ENCODE results near the gene DMXL1. TPM values are rescaled to one million over a fixed set of nuclear protein-coding genes. Genes with fewer than 3 reads are reported as not detected.

DMXL1 gene
- polyA plus RNA-seq, 1 of the 3 experiments (the other 2 are of a cell fraction) = 6.6 TPM

DNA sequence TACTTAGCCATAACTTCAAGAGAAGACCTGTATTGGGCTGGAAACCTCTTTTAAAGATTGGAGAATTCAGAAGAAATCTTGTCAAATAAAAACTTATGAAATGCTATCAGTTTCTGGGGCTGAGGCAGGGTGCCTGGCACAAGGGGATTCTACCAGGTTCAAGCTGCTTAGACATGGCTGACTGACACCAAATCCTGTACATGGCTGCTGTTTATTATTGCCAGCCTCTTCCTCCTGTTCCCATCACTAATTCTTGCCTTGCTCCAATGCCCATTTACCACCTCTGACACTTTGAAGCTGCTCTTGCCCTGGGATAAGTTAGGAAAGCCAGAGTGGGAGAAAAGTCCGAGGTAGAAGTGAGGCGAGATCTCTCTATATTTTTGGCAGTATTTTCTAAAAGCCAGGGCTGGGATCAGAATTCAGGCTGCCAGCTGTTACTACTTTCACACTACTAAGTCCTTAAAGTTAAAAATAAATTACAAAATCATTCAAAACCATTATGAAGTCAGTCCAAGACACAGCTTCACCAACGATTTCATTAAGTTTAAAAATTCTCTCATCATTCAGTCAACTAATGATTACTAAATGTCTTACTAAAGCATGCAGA lies 218.7 kb downstream of the DMXL1 start:
- WGBS (ENCODE audit: low lambda C conversion rate) = 96% methylated on average over 3 of the region's 3 CpGs
- ChIA-PET CTCF (interaction anchor here (1.0 to 1.6 kb wide), 2 partner anchors 13 to 302 kb away, joined by 3 to 4 read pairs; no protein-coding TSS in a partner anchor), POLR2A (no interaction called here)
- Histone ChIP-seq H3F3A (replicated peaks; ENCODE audit: insufficient read depth) (peaks cover 12% of the 10 kb centered on the region), H4K20me1 (ENCODE audit: insufficient read depth) (no peaks in the 10 kb centered on the region), H3K27ac (ENCODE audit: low read depth in 2 of 2, low read length in 1 of 2) (peak overlapping the region in 1 of 2 experiments; percentile 11; a peak in 2 of 4 replicates), H3K9ac (no peak overlapping the region), H3K4me1 (ENCODE audit: control insufficient read depth in 1 of 2, insufficient read depth in 2 of 2, low read depth in 1 of 2, low read length in 1 of 2) (peaks cover 15 to 30% of the 10 kb centered on the region in 2 experiments), H3K79me2 (ENCODE audit: insufficient read depth) (peaks cover 57% of the 10 kb centered on the region), H3K27me3 (ENCODE audit: insufficient read depth) (no peaks in the 10 kb centered on the region), H3K36me3 (replicated peaks in 1 of 2; ENCODE audit: control insufficient read depth in 1 of 2, insufficient read depth in 2 of 2, low read length in 1 of 2) (no peaks in the 10 kb centered on the region), H3K4me3 (ENCODE audit: low read depth in 2 of 2, low read length in 1 of 2) (no peak overlapping the region), H3K4me2 (no peak overlapping the region), H3K9me3 (no peaks in the 10 kb centered on the region), H2AFZ (ENCODE audit: low read depth) (no peak overlapping the region), H3K9me2 (no peaks in the 10 kb centered on the region)
- DNase-seq = no peak
- no peak for TF ChIP-seq POLR2AphosphoS5 (IDR thresholded peaks at IDR 0.05; ENCODE audit: low read depth, low read length)
- no peak for TF ChIP-seq RFX5 (IDR thresholded peaks at IDR 0.05; ENCODE audit: low read length)
- TF ChIP-seq GATA2 (CRISPR knock-in tag; IDR thresholded peaks at IDR 0.05) = no peak
- no peak for TF ChIP-seq SIN3A (IDR thresholded peaks at IDR 0.05; ENCODE audit: borderline replicate concordance, low read depth, low read length)
- no peak for TF ChIP-seq RCOR1 (IDR thresholded peaks at IDR 0.05; ENCODE audit: low read length)
- TF ChIP-seq NFIC (IDR thresholded peaks at IDR 0.05; ENCODE audit: borderline replicate concordance) = no peak
- no peak for TF ChIP-seq TCF12 (IDR thresholded peaks at IDR 0.05)
- TF ChIP-seq, protein P1, sequence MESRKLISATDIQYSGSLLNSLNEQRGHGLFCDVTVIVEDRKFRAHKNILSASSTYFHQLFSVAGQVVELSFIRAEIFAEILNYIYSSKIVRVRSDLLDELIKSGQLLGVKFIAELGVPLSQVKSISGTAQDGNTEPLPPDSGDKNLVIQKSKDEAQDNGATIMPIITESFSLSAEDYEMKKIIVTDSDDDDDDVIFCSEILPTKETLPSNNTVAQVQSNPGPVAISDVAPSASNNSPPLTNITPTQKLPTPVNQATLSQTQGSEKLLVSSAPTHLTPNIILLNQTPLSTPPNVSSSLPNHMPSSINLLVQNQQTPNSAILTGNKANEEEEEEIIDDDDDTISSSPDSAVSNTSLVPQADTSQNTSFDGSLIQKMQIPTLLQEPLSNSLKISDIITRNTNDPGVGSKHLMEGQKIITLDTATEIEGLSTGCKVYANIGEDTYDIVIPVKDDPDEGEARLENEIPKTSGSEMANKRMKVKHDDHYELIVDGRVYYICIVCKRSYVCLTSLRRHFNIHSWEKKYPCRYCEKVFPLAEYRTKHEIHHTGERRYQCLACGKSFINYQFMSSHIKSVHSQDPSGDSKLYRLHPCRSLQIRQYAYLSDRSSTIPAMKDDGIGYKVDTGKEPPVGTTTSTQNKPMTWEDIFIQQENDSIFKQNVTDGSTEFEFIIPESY (IDR thresholded peaks at IDR 0.05; ENCODE audit: borderline replicate concordance, low read depth) = no peak
- TF ChIP-seq GABPA (IDR thresholded peaks at IDR 0.05; ENCODE audit: low read depth) = no peak
- no peak for TF ChIP-seq EZH2phosphoT487 (IDR thresholded peaks at IDR 0.05; ENCODE audit: borderline replicate concordance, low read depth)
- TF ChIP-seq, protein P2, sequence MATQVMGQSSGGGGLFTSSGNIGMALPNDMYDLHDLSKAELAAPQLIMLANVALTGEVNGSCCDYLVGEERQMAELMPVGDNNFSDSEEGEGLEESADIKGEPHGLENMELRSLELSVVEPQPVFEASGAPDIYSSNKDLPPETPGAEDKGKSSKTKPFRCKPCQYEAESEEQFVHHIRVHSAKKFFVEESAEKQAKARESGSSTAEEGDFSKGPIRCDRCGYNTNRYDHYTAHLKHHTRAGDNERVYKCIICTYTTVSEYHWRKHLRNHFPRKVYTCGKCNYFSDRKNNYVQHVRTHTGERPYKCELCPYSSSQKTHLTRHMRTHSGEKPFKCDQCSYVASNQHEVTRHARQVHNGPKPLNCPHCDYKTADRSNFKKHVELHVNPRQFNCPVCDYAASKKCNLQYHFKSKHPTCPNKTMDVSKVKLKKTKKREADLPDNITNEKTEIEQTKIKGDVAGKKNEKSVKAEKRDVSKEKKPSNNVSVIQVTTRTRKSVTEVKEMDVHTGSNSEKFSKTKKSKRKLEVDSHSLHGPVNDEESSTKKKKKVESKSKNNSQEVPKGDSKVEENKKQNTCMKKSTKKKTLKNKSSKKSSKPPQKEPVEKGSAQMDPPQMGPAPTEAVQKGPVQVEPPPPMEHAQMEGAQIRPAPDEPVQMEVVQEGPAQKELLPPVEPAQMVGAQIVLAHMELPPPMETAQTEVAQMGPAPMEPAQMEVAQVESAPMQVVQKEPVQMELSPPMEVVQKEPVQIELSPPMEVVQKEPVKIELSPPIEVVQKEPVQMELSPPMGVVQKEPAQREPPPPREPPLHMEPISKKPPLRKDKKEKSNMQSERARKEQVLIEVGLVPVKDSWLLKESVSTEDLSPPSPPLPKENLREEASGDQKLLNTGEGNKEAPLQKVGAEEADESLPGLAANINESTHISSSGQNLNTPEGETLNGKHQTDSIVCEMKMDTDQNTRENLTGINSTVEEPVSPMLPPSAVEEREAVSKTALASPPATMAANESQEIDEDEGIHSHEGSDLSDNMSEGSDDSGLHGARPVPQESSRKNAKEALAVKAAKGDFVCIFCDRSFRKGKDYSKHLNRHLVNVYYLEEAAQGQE (IDR thresholded peaks at IDR 0.05; ENCODE audit: low read depth, low read length) = no peak
- no peak for TF ChIP-seq YY1 (IDR thresholded peaks at IDR 0.05; ENCODE audit: low read depth)
- no peak for TF ChIP-seq RAD21 (IDR thresholded peaks at IDR 0.05; ENCODE audit: low read length)
- no peak for TF ChIP-seq JUND (IDR thresholded peaks at IDR 0.05)
- TF ChIP-seq FOSL2 (IDR thresholded peaks at IDR 0.05; ENCODE audit: borderline replicate concordance, low read depth) = no peak
- TF ChIP-seq FOXJ3 (CRISPR knock-in tag; IDR thresholded peaks at IDR 0.05) = no peak
- TF ChIP-seq CHD2 (IDR thresholded peaks at IDR 0.05; ENCODE audit: low read length, partially characterized antibody) = no peak
- TF ChIP-seq EP300 (IDR thresholded peaks at IDR 0.05; ENCODE audit: borderline replicate concordance in 1 of 2, low read depth in 1 of 2, low read length in 1 of 2) = no peak
- TF ChIP-seq, protein P3, sequence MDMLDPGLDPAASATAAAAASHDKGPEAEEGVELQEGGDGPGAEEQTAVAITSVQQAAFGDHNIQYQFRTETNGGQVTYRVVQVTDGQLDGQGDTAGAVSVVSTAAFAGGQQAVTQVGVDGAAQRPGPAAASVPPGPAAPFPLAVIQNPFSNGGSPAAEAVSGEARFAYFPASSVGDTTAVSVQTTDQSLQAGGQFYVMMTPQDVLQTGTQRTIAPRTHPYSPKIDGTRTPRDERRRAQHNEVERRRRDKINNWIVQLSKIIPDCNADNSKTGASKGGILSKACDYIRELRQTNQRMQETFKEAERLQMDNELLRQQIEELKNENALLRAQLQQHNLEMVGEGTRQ (IDR thresholded peaks at IDR 0.05; ENCODE audit: borderline replicate concordance, low read depth, low read length) = no peak
